22Rv1 (cell line): Measurements from ENCODE around the gene FGGY.

ENCODE experiments used
- CTCF ChIP-seq: fragments of 450-650 bp; IDR thresholded peaks from 2 replicates; pipeline ENCODE4 v1.5.1; 2017; ENCODE audit warnings: mild to moderate bottlenecking
- ZFX ChIP-seq: fragments of 450-650 bp; IDR thresholded peaks from 2 replicates; pipeline ENCODE4 v1.6.1; 2017; ENCODE audit warnings: antibody characterized with exemption, borderline replicate concordance

GRCh38 chr1:59685101-59685500, 388.2 kb downstream of the FGGY start:
- TF ChIP-seq CTCF (no peak), ZFX (no peak)
